ENCODE results near the gene MYT1. TPM values are rescaled to one million over a fixed set of nuclear protein-coding genes. Genes with fewer than 3 reads are reported as not detected.

MYT1 gene
- total RNA-seq, 1 experiment from 2014 or later = 0.22 TPM

DNA sequence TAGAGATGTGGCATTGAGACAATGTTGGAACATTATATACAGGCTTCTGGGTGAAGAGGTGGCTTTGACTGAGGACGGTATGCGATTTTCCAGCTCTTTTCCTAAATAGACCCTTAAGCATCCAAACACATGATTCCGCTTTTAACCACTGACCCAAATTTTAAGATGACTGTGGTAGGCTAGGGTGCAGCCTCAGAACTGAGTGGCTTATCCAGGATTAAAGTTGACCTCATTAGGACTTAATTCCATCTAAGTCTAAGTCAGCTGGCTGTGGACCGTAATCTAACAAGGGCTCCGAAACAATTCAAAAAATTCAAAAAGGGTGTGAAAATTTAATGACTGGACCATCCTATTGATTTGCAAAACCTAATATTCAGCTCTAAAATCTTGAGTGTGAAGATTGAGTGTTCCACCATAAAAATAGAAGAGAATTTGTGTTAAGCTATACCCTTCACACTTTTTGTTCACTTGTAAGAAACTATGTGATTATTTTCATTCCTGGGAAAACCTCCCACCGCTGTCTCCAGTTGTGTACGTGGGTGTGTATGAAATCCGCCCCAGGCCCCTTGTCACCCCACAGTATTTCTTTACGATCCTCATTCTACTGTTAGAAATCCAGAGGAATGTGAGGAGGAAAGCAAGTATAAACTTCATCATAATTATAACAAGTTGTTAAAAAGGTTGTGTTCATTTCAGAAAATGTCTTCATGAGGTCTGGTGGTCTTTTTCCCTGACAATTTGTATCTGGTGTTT is 94.0 kb downstream of the MYT1 start:
- DNase-seq (no peak), ATAC-seq (no peak)
- ChIA-PET CTCF (no interaction called here), POLR2A (ENCODE audit: unreplicated experiment) (no interaction called here)
- no peaks in the 10 kb centered on the region for H3K27me3 ChIP-seq (ENCODE audit: low read length)
- peaks cover 16% of the 10 kb centered on the region for H3K4me1 ChIP-seq (ENCODE audit: insufficient read depth, low read length)
- intact Hi-C loops (cut with micrococcal nuclease) = no loop called here
- BruUV-seq (replicated peaks) = no TSS peak
- H3K9me3 ChIP-seq (ENCODE audit: low read length) = no peaks in the 10 kb centered on the region
- H3K27ac ChIP-seq (ENCODE audit: low read length) = no peak overlapping the region
- H3K4me3 ChIP-seq (ENCODE audit: low read length) = no peak overlapping the region
- TF ChIP-seq EZH2phosphoT487 (IDR thresholded peaks at IDR 0.05; ENCODE audit: borderline replicate concordance, low read length) = no peak
- TF ChIP-seq, protein P1, sequence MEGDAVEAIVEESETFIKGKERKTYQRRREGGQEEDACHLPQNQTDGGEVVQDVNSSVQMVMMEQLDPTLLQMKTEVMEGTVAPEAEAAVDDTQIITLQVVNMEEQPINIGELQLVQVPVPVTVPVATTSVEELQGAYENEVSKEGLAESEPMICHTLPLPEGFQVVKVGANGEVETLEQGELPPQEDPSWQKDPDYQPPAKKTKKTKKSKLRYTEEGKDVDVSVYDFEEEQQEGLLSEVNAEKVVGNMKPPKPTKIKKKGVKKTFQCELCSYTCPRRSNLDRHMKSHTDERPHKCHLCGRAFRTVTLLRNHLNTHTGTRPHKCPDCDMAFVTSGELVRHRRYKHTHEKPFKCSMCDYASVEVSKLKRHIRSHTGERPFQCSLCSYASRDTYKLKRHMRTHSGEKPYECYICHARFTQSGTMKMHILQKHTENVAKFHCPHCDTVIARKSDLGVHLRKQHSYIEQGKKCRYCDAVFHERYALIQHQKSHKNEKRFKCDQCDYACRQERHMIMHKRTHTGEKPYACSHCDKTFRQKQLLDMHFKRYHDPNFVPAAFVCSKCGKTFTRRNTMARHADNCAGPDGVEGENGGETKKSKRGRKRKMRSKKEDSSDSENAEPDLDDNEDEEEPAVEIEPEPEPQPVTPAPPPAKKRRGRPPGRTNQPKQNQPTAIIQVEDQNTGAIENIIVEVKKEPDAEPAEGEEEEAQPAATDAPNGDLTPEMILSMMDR (conservative IDR thresholded peaks at IDR 0.05; ENCODE audit: low read depth, low read length) = no peak
- no peaks in the 10 kb centered on the region for H4K20me1 ChIP-seq (ENCODE audit: low read length)
- H2AFZ ChIP-seq (ENCODE audit: low read length) = no peak overlapping the region
- H3K36me3 ChIP-seq (ENCODE audit: low read depth, low read length) = no peaks in the 10 kb centered on the region; the same call in 1 of the 2 replicates
- no peaks in the 10 kb centered on the region for H3K9me2 ChIP-seq (replicated peaks; ENCODE audit: low read length)
- no peak overlapping the region for H3K4me2 ChIP-seq (ENCODE audit: low read length)
- H3F3A ChIP-seq (ENCODE audit: low read length, unreplicated experiment) = no peaks in the 10 kb centered on the region
- no peak overlapping the region for H3K9ac ChIP-seq (ENCODE audit: low read length)
- peaks cover 34% of the 10 kb centered on the region for H3K79me2 ChIP-seq (ENCODE audit: low read length)

DNA sequence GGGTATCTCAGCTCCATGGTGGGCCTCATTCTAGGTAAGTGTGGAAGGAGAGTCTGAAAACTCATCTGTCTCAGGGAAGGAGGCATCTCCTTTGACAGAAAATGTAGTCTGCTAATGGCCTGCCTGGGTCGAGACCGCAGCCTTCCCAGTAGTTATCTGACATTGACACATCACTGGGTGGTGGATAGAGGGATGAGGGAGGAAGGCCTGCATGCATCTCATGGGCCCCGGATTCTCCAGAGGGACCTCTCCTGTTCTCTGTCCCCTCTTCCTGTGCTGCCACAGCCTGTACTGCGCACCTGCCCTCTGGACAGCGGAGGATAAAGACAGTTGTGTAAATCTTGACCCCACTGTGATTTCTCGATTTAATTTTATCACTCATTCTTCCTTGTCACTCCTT is 96.0 kb downstream of the MYT1 start:
- TF ChIP-seq, protein P1 (conservative IDR thresholded peaks at IDR 0.05; ENCODE audit: low read depth, low read length) = no peak
- TF ChIP-seq EZH2 (IDR thresholded peaks at IDR 0.05; ENCODE audit: low read length, unreplicated experiment) (no peak), EZH2phosphoT487 (IDR thresholded peaks at IDR 0.05; ENCODE audit: borderline replicate concordance, low read length) (no peak)
- Histone ChIP-seq H3F3A (ENCODE audit: low read length, unreplicated experiment) (no peaks in the 10 kb centered on the region), H3K4me2 (ENCODE audit: low read length) (no peak overlapping the region), H3K4me3 (ENCODE audit: low read length) (no peak overlapping the region), H2AFZ (ENCODE audit: low read length) (no peak overlapping the region), H3K27ac (ENCODE audit: low read length) (no peak overlapping the region), H3K9me2 (replicated peaks; ENCODE audit: low read length) (no peaks in the 10 kb centered on the region), H3K9ac (ENCODE audit: low read length) (no peak overlapping the region), H3K4me1 (ENCODE audit: insufficient read depth, low read length) (peaks cover 11% of the 10 kb centered on the region), H3K27me3 (ENCODE audit: low read length) (no peaks in the 10 kb centered on the region), H3K9me3 (ENCODE audit: low read length) (no peaks in the 10 kb centered on the region), H3K36me3 (ENCODE audit: low read depth, low read length) (no peaks in the 10 kb centered on the region; the same call in 1 of the 2 replicates), H3K79me2 (ENCODE audit: low read length) (peaks cover 34% of the 10 kb centered on the region), H4K20me1 (ENCODE audit: low read length) (no peaks in the 10 kb centered on the region)
- ChIA-PET CTCF (no interaction called here), POLR2A (ENCODE audit: unreplicated experiment) (no interaction called here)
- intact Hi-C loops (cut with micrococcal nuclease) = no loop called here
- ATAC-seq (no peak), DNase-seq (no peak)
- BruUV-seq (replicated peaks) = no TSS peak

DNA sequence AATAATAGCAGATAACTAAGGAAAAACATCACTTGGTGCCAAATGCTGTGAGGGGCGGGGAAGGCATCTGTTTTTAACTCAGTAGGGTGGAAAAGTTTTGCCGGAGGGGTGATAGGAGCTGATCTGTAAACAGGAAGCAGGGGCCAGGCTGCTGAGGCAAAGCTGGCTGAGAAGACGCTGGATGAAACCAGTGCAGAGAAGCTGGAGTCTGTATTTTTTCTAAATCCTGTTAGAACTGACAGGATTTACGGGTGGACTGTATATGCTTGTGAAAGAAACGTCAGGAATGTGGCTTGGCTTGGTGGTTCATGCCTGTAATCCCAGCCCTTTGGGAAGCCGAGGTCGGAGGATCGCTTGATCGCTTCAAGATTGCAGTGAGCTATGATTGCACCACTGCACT is 96.9 kb downstream of the MYT1 start:
- no peaks in the 10 kb centered on the region for H3K9me3 ChIP-seq (ENCODE audit: low read length)
- H3F3A ChIP-seq (ENCODE audit: low read length, unreplicated experiment) = no peaks in the 10 kb centered on the region
- no peak overlapping the region for H3K9ac ChIP-seq (ENCODE audit: low read length)
- no peak overlapping the region for H3K4me2 ChIP-seq (ENCODE audit: low read length)
- no peaks in the 10 kb centered on the region for H3K27me3 ChIP-seq (ENCODE audit: low read length)
- POLR2A ChIA-PET (ENCODE audit: unreplicated experiment) = no interaction called here
- no peaks in the 10 kb centered on the region for H4K20me1 ChIP-seq (ENCODE audit: low read length)
- intact Hi-C loops (cut with micrococcal nuclease) = no loop called here
- H3K79me2 ChIP-seq (ENCODE audit: low read length) = peaks cover 29% of the 10 kb centered on the region
- TF ChIP-seq EZH2 (IDR thresholded peaks at IDR 0.05; ENCODE audit: low read length, unreplicated experiment) (no peak), EZH2phosphoT487 (IDR thresholded peaks at IDR 0.05; ENCODE audit: borderline replicate concordance, low read length) (no peak)
- TF ChIP-seq, protein P1 (conservative IDR thresholded peaks at IDR 0.05; ENCODE audit: low read depth, low read length) = no peak
- H3K9me2 ChIP-seq (replicated peaks; ENCODE audit: low read length) = no peaks in the 10 kb centered on the region
- peaks cover 10% of the 10 kb centered on the region; the same call in 1 of the 2 replicates for H3K4me1 ChIP-seq (ENCODE audit: insufficient read depth, low read length)
- BruUV-seq (replicated peaks) = no TSS peak
- CTCF ChIA-PET = no interaction called here
- H3K4me3 ChIP-seq (ENCODE audit: low read length) = no peak overlapping the region
- no peak overlapping the region for H3K27ac ChIP-seq (ENCODE audit: low read length)
- no peaks in the 10 kb centered on the region; the same call in 1 of the 2 replicates for H3K36me3 ChIP-seq (ENCODE audit: low read depth, low read length)
- no peak overlapping the region for H2AFZ ChIP-seq (ENCODE audit: low read length)
- ATAC-seq = no peak
- no peak for DNase-seq

Data from PC-3 (cell line).